GM12865 (cell line): ENCODE results near the gene SIN3A.

Source experiments
- DNase-seq: peaks from one replicate; pipeline ENCODE4 v3.0.0; 2010; ENCODE audit warnings: low read depth
- H3K4me3 ChIP-seq: 2 replicates; pipeline ENCODE4 v1.5.1; 2011; ENCODE audit warnings: mild to moderate bottlenecking, low read depth, low read length, control low read depth
- CTCF ChIP-seq: IDR thresholded peaks from 2 replicates; pipeline ENCODE4 v1.5.1; 2011; ENCODE audit warnings: low read length, control low read depth, low read depth, inconsistent platforms; ENCODE audit not compliant: insufficient read depth; ENCODE audit errors: missing control alignments

Gene SIN3A

DNA sequence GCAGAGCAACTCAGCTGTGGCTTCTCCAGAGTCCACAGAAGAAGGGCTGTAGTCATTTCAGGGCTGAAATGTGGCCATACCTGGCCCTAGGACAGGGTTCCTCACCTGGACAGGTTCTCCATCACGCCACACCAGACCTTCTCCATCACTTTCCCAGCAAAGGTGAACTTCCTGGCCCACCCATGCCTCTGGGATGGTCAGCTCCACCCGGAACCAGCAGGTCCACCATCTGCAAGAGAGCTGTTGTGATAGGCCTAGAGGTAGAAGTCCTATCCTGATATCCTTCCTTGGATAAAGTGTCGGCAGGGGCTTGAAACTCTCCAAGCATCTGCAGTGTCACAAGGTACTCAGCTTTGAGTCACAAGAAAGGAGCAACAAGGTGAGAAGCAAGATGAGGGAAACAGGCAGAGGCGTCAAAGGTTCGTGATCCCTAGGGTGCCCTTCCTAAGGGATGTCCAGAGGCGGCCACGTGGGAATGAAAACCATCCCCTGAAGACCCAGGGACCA, 84.0 kb downstream of the SIN3A start:
- DNase-seq = no peak
- no peak for TF ChIP-seq CTCF
- peak overlapping the region; percentile 78 for H3K4me3 ChIP-seq

DNA sequence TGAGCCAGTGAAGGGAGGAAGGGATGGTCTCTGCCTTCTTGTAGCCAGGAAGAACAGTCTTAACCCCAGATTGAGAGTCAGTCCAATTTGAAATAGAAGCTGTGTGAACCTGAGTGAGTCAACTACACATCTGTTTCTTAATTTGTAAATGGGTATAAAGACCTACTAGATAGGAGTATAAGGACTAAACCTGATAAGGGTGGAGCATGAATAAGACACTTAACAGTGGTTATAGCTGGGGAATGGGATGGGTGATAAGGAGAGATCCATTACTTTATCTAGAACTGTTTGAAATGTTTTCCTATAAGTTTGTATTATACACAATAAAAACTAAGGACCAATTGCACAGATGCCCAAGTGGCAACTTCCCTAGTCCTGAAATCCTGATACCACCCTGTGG, 84.5 kb downstream of the SIN3A start:
- no peak for DNase-seq
- TF ChIP-seq CTCF = no peak
- no peak overlapping the region for H3K4me3 ChIP-seq

DNA sequence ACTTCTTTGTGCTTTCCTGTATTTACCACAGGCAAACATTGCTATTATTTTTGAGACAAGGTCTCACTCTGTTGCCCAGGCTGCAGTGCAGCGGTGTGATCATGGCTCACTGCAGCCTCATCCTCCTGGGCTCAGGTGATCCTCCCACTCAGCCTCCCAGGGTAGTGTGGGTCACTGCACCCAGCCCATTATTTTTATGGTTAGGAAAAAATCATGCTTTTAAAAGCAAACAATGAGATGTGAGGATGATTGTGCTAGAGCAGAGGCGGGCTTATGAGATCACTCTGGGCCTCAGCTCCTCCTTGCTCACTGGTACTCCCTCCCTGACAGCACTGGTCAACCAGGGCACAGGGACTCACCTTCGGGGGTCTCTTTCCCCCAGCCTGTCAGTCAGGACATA, 85.3 kb downstream of the SIN3A start:
- no peak for TF ChIP-seq CTCF
- no peak overlapping the region for H3K4me3 ChIP-seq
- DNase-seq = no peak

DNA sequence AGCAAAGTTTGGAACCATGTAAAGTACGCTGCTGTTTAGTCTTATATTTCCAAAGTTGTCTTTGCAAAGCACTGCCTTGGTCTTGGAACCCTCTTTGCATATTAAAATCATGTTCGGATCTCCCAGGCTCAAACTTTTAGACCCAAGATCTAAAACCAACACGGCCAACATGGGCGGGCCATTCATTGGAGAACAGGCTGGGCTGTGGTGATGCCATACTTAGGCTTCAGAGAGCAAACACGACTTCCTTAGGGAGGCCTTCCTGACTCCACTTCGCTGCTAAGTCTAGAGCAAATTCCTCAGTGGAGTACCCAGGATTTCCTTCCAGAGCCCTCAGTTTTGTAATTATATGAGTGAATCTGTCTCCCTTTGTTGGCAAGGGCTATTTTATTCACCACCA, 86.6 kb downstream of the SIN3A start:
- DNase-seq = no peak
- H3K4me3 ChIP-seq = no peak overlapping the region
- TF ChIP-seq CTCF = no peak

DNA sequence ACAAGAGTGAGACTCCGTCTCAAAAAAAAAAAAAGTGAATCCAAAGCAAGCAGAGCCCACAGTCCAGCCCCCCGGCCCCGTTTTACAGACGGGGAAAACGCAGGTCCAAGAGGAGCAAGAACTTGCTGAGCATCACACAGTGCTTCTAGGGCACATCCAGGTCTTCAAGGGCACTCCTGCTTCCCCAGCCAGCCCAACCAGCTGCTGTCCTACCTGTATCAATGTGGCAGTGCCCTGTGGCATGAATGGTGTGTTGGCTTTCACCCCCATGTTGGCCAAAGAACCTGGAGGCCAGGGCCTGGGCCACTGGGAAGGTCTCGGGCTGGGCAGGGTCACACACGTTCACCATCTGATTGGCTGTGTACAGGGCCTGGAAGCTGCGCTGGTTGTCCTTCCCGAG, 87.7 kb downstream of the SIN3A start:
- no peak for DNase-seq
- TF ChIP-seq CTCF = no peak

GRCh38 chr15:75362642-75363249, 88.7 kb downstream of the SIN3A start:
- H3K4me3 ChIP-seq = no peak overlapping the region
- no peak for DNase-seq
- no peak for TF ChIP-seq CTCF

More for the DNA sequence above, 87.7 kb downstream of the SIN3A start:
- H3K4me3 ChIP-seq = no peak overlapping the region
